ENCODE measurements around the gene SLC6A20.

DNA sequence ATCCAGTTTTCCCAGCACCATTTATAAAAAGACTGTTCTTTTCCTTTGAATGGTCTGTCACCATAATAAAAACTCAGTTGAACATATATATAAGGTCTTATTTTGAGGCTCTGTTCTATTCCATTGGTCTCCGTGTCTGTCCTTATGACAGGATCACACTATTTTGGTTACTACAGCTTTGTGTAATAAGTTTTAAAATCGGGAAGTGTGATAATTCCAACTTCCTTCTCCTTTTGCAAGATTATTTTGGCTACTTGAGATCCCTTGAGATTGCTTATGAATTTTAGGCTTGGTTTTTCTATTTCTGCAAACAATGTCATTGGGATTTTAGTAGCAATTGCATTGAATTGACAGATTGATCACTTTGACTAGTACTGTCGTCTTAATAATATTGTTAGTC is 71.4 kb downstream of the SLC6A20 start:
- TF ChIP-seq, protein P1, sequence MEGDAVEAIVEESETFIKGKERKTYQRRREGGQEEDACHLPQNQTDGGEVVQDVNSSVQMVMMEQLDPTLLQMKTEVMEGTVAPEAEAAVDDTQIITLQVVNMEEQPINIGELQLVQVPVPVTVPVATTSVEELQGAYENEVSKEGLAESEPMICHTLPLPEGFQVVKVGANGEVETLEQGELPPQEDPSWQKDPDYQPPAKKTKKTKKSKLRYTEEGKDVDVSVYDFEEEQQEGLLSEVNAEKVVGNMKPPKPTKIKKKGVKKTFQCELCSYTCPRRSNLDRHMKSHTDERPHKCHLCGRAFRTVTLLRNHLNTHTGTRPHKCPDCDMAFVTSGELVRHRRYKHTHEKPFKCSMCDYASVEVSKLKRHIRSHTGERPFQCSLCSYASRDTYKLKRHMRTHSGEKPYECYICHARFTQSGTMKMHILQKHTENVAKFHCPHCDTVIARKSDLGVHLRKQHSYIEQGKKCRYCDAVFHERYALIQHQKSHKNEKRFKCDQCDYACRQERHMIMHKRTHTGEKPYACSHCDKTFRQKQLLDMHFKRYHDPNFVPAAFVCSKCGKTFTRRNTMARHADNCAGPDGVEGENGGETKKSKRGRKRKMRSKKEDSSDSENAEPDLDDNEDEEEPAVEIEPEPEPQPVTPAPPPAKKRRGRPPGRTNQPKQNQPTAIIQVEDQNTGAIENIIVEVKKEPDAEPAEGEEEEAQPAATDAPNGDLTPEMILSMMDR (IDR thresholded peaks at IDR 0.05) = no peak
- TF ChIP-seq POLR2A (IDR thresholded peaks at IDR 0.05) (no peak), EP300 (IDR thresholded peaks at IDR 0.05) (no peak)
